ENCODE results near the gene TSPAN32.

DNA sequence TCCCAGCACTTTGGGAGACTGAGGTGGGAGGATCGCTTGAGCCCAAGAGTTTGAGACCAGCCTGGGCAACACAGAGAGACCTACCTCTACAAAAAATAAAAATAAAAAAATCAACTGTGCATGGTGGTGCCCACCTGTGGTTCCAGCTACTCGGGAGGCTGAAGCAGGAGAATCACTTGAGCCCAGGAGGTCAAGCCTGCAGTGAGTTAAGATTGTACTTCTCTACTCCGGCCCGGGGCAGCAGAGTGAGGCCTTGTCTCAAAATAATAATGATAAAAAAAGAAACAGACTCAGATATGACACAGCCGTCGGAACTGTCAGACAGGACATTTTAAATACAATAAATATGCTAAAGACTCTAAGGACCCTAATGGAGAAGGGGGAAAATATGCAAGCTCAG lies 49.8 kb upstream of the TSPAN32 start:
- TF ChIP-seq, protein P1, sequence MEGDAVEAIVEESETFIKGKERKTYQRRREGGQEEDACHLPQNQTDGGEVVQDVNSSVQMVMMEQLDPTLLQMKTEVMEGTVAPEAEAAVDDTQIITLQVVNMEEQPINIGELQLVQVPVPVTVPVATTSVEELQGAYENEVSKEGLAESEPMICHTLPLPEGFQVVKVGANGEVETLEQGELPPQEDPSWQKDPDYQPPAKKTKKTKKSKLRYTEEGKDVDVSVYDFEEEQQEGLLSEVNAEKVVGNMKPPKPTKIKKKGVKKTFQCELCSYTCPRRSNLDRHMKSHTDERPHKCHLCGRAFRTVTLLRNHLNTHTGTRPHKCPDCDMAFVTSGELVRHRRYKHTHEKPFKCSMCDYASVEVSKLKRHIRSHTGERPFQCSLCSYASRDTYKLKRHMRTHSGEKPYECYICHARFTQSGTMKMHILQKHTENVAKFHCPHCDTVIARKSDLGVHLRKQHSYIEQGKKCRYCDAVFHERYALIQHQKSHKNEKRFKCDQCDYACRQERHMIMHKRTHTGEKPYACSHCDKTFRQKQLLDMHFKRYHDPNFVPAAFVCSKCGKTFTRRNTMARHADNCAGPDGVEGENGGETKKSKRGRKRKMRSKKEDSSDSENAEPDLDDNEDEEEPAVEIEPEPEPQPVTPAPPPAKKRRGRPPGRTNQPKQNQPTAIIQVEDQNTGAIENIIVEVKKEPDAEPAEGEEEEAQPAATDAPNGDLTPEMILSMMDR (IDR thresholded peaks at IDR 0.05; ENCODE audit: borderline replicate concordance, extremely low read depth, low read length, poor library complexity, severe bottlenecking), result no peak
- TF ChIP-seq EZH2 (IDR thresholded peaks at IDR 0.05; ENCODE audit: borderline replicate concordance, low read depth, low read length, severe bottlenecking), result no peak
